GM19023 (cell line): ENCODE results near the gene EBPL.
A peak's percentile ranks its signal among the peaks of the same experiment; 100 is the strongest.
"Not testable (repeated sequence)": the region's sequence is repeated elsewhere in the genome, so short reads cannot be mapped to it uniquely, and the experiment has no call there.

Experiments used
- ATAC-seq: cut with Tn5 transposase; IDR thresholded peaks from one replicate; pipeline ENCODE4 v1.9.1; 2021; ENCODE audit warnings: mild to moderate bottlenecking, moderate library complexity; ENCODE audit not compliant: unreplicated experiment

Gene EBPL

DNA sequence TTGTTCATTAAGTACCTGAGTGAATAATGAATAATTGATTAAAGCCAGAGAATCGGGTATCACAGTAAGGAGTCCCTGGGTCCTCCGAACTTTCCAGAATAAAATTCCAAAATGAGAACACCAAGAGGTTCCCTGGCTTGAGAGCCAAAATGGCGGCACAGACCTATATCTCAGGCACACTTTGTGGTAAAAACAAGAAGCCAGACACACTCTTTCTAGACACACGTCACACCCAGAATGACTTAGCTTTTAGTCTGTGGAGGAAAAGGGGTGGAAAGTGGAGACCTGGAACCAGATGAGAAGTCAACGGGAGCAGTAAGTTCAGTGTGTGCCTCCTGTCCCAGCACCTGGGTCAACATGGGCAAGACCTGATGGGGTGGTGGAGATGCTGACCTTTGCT lies 54.6 kb downstream of the EBPL start:
- ATAC-seq: no peak

GRCh38 chr13:49635599-49636433 lies 55.5 kb downstream of the EBPL start:
- peak; percentile 59 for ATAC-seq

- ATAC-seq: no peak
Observed at GRCh38 chr13:49633710-49634109, 57.6 kb downstream of the EBPL start.

- ATAC-seq: no peak
Observed at GRCh38 chr13:49632156-49632555, 59.1 kb downstream of the EBPL start.

DNA sequence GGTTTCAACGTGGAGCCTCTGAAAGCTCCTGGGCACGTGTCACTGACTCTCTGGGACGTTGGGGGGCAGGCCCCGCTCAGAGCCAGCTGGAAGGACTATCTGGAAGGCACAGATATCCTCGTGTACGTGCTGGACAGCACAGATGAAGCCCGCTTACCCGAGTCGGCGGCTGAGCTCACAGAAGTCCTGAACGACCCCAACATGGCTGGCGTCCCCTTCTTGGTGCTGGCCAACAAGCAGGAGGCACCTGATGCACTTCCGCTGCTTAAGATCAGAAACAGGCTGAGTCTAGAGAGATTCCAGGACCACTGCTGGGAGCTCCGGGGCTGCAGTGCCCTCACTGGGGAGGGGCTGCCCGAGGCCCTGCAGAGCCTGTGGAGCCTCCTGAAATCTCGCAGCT lies 60.7 kb downstream of the EBPL start:
- ATAC-seq: no peak

DNA sequence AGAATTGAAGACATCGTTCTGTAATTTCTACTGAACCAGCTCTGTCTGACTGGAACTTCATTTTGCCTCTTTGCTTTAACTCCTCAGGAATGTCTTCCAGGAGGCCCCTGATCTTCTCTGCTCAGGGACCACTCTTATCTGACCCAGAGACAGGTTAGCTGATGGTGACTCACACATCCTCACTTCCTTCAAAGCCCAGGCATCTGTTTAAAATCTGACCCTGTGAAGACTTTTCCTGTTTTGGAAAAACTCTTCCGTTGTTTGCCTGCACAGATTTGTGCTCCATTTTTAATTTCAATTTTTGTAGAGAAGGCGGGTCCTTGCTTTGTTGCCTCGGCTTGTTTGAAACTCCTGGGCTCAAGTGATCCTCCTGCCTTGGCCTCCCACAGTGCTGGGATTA lies 61.3 kb downstream of the EBPL start:
- no peak for ATAC-seq

- ATAC-seq: no peak
Observed at GRCh38 chr13:49629196-49629938, 61.9 kb downstream of the EBPL start.

GRCh38 chr13:49627831-49628652 lies 63.2 kb downstream of the EBPL start, which contains the start of gene ARL11:
Gene ARL11, plus strand, starts transcription at chr13:49628507. Its CDS starts 1,941 bp downstream, at chr13:49630448.
- peak; percentile 92 for ATAC-seq

GRCh38 chr13:49625392-49626079 lies 65.8 kb downstream of the EBPL start:
- no peak for ATAC-seq

DNA sequence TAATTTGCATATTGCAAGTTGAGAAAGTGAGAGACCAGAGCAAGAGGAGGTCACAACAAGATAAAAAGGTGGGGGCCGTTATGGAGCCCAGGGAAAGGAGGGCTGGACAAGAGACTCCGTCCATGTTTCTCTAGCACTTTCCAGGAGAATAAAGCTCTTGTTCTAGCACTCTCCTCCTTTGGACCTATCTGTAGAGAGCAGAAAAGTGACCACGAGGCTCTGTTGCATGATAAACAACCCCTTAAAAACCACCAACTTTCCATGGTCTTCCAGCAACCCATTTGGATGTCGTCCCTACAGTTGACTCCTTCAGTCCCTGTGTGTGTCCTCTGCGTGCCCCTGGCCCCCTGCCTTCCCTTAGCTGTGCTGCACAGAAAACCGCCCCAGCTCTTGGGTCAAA lies 67.1 kb downstream of the EBPL start:
- no peak for ATAC-seq

DNA sequence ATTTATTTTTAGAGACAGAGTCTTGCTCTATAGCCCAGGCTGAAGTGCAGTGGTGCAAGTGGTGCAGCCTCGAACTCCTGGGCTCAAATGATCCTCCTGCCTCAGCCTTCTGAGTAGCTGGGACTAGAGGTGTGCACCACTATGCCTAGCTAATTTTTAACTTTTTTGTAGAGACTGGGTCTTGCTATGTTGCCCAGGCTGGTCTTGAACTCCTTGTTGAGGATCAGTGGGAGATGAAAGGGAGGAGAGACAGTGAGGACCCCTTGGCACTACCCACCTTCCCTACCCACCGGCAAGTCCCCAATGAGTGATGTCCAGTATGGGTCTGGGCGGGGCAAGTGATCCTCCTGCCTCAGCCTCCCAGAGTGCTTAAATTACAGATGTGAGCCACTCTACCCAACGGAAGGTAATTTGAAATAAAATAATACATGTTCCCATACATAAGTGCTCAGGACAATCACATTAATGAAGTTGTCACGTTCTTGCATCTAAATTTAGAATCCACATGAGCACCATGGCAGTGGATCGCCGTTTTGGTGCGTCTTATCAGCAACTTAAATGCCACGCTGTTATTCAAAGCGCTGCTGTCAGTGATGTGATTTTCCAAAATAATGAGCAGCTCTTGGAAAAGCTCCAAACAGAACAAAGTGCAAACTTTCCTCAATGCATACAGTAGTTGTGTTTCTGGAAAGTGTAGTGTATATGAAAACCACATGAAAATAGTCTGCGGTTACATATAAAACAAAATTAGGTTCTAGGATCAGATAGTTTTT lies 68.9 kb downstream of the EBPL start:
- ATAC-seq: no peak

DNA sequence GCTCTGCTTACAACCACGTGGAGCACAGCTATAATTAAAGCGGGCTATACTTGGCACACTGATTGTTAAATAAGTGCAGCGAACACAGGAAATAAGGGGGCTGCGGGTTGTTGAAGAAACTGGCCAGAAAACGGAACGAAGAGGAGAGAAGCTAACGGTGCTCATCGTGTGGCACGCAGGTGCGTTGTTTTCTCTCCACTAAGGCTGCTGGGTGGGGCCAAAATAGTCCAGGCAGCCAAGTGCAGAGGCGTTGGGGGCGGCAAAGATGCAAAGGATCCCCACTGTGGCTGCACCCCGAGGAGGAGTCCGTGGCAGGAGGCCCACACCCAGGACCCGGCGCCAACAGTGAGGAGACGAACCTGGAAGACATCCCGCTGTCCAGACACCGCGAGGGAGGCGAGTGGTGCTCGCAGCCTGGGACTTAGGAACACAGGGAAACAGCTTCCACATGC lies 71.1 kb downstream of the EBPL start:
- ATAC-seq: peak; percentile 91

GRCh38 chr13:49616676-49617065 lies 74.6 kb downstream of the EBPL start:
- no peak for ATAC-seq

GRCh38 chr13:49615836-49616675 lies 75.2 kb downstream of the EBPL start:
- no peak for ATAC-seq

DNA sequence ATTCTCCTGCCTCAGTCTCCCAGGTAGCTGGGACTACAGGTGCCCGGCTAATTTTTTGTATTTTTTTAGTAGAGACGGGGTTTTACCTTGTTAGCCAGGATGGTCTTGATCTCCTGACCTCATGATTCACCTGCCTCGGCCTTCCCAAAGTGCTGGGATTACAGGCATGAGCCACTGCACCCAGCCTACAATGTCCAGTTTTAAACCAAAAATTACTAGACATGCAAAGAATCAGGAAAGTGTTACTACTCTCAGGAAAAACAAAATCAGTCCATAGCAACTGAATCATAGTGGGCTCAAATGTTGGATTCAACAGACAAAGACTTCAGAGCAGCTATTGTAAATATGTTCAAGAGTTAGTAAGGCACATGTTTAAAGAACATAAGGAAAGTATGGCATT lies 79.2 kb downstream of the EBPL start:
- not testable (repeated sequence) for ATAC-seq
